Neural progenitor cell (in vitro differentiated cells): ENCODE data around the gene RIPPLY1. TPM values are rescaled to one million over a fixed set of nuclear protein-coding genes. Genes with fewer than 3 reads are reported as not detected.

Experiments
- DNase-seq: peaks from one replicate; pipeline ENCODE4 v3.0.0-alpha.2; 2016; ENCODE audit warnings: low spot score
- H2AFZ ChIP-seq: fragments of 200-600 bp; sonication (generic); replicated peaks from 2 replicates; pipeline ENCODE4 v1.6.1; 2016; ENCODE audit warnings: antibody characterized with exemption
- H3F3A ChIP-seq: fragments of 200-600 bp; sonication (generic); 2 replicates; pipeline ENCODE4 v1.6.1; 2016; ENCODE audit warnings: antibody characterized with exemption, low read depth
- H3K27ac ChIP-seq: fragments of 200-600 bp; sonication (generic); 2 replicates; pipeline ENCODE4 v1.5.1; 2016; ENCODE audit warnings: mild to moderate bottlenecking
- H3K27me3 ChIP-seq: fragments of 200-600 bp; sonication (generic); 2 replicates; pipeline ENCODE4 v1.6.1; 2016; ENCODE audit warnings: mild to moderate bottlenecking, moderate library complexity
- H3K36me3 ChIP-seq: fragments of 200-600 bp; sonication (generic); 2 replicates; pipeline ENCODE4 v1.5.1; 2016
- H3K4me1 ChIP-seq: fragments of 200-600 bp; sonication (generic); 2 replicates; pipeline ENCODE4 v1.6.1; 2016; ENCODE audit warnings: mixed run types
- H3K4me2 ChIP-seq: fragments of 200-600 bp; sonication (generic); 2 replicates; pipeline ENCODE4 v1.6.1; 2016
- H3K4me3 ChIP-seq: fragments of 200-600 bp; sonication (generic); 2 replicates; pipeline ENCODE4 v1.5.1; 2016
- H3K79me2 ChIP-seq: fragments of 200-600 bp; sonication (generic); 2 replicates; pipeline ENCODE4 v1.6.1; 2016; ENCODE audit warnings: low read depth
- H3K9ac ChIP-seq: fragments of 200-600 bp; sonication (generic); 2 replicates; pipeline ENCODE4 v1.6.1; 2016
- H3K9me3 ChIP-seq: fragments of 200-600 bp; sonication (generic); 2 replicates; pipeline ENCODE4 v1.5.1; 2016; ENCODE audit warnings: low read depth
- H4K20me1 ChIP-seq: fragments of 200-600 bp; sonication (generic); 2 replicates; pipeline ENCODE4 v1.6.1; 2016; ENCODE audit warnings: low read depth
- H3K27ac Mint-ChIP-seq: 3 replicates; pipeline ENCODE4 v1.8.0; 2021; ENCODE audit warnings: mixed read lengths
- H3K27me3 Mint-ChIP-seq: 2 replicates; pipeline ENCODE4 v1.8.0; 2022; ENCODE audit warnings: low read depth, mild to moderate bottlenecking, inconsistent platforms, moderate library complexity, mixed read lengths; ENCODE audit not compliant: insufficient read depth
- H3K36me3 Mint-ChIP-seq: 3 replicates; pipeline ENCODE4 v1.8.0; 2021; ENCODE audit warnings: mixed read lengths
- H3K4me1 Mint-ChIP-seq: 3 replicates; pipeline ENCODE4 v1.8.0; 2021; ENCODE audit warnings: mixed read lengths
- H3K4me3 Mint-ChIP-seq: 3 replicates; pipeline ENCODE4 v1.8.0; 2021; ENCODE audit warnings: mild to moderate bottlenecking, moderate library complexity, mixed read lengths
- H3K9me3 Mint-ChIP-seq: 3 replicates; pipeline ENCODE4 v1.8.0; 2020; ENCODE audit warnings: mixed read lengths
- EZH2 ChIP-seq: fragments of 200-600 bp; sonication (generic); IDR thresholded peaks from 2 replicates; pipeline ENCODE4 v1.6.1; 2017; ENCODE audit warnings: antibody characterized with exemption, mild to moderate bottlenecking, moderate library complexity
- EZH2phosphoT487 ChIP-seq: fragments of 200-600 bp; sonication (generic); IDR thresholded peaks from 2 replicates; pipeline ENCODE4 v1.6.1; 2017; ENCODE audit warnings: antibody characterized with exemption
- total RNA-seq: library from RNA; depleted of rRNA; stranded (reverse); fragments of >200 nt; gene quantifications from 2 replicates; pipeline ENCODE4 v1.2.3, GENCODE V29; 2015; ENCODE audit warnings: low replicate concordance
- TF ChIP-seq, protein P1 (sequence below): fragments of 200-600 bp; sonication (generic); IDR thresholded peaks from 2 replicates; pipeline ENCODE4 v1.5.1; 2017; ENCODE audit warnings: antibody characterized with exemption, mild to moderate bottlenecking

RIPPLY1 gene
- total RNA-seq, 1 donor from 2014 or later, result not detected

- H3K36me3 ChIP-seq, result no peaks in the 10 kb centered on the region
- Mint-ChIP-seq H3K36me3 (no peaks in the 10 kb centered on the region), H3K4me3 (no peak within 1 kb of the TSS), H3K27ac (peak within 1 kb of the TSS; percentile 2), H3K9me3 (no peaks in the 10 kb centered on the region), H3K27me3 (peaks cover 2% of the 10 kb centered on the region), H3K4me1 (peaks cover 18% of the 10 kb centered on the region)
- no peaks in the 10 kb centered on the region for H4K20me1 ChIP-seq
- DNase-seq, result peak; percentile 86
- peaks cover 17% of the 10 kb centered on the region for H3K4me1 ChIP-seq
- H3K79me2 ChIP-seq, result no peaks in the 10 kb centered on the region
- no peak within 1 kb of the TSS for H3K9ac ChIP-seq
- H3K27ac ChIP-seq, result peak within 1 kb of the TSS; percentile 46
- no peak for TF ChIP-seq EZH2
- no peak for TF ChIP-seq EZH2phosphoT487
- TF ChIP-seq, protein P1, sequence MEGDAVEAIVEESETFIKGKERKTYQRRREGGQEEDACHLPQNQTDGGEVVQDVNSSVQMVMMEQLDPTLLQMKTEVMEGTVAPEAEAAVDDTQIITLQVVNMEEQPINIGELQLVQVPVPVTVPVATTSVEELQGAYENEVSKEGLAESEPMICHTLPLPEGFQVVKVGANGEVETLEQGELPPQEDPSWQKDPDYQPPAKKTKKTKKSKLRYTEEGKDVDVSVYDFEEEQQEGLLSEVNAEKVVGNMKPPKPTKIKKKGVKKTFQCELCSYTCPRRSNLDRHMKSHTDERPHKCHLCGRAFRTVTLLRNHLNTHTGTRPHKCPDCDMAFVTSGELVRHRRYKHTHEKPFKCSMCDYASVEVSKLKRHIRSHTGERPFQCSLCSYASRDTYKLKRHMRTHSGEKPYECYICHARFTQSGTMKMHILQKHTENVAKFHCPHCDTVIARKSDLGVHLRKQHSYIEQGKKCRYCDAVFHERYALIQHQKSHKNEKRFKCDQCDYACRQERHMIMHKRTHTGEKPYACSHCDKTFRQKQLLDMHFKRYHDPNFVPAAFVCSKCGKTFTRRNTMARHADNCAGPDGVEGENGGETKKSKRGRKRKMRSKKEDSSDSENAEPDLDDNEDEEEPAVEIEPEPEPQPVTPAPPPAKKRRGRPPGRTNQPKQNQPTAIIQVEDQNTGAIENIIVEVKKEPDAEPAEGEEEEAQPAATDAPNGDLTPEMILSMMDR, result no peak
- no peak within 1 kb of the TSS for H2AFZ ChIP-seq
- H3F3A ChIP-seq, result peaks cover 6% of the 10 kb centered on the region
- peak within 1 kb of the TSS; percentile 54 for H3K4me2 ChIP-seq
- H3K4me3 ChIP-seq, result peak within 1 kb of the TSS; percentile 13
- H3K9me3 ChIP-seq, result peaks cover 4% of the 10 kb centered on the region
- H3K27me3 ChIP-seq, result no peaks in the 10 kb centered on the region
Observed at GRCh38 chrX:106919932-106920452, 16.9 kb upstream of the RIPPLY1 start, which contains the start of gene CLDN2. TSS of gene CLDN2 (plus strand) at chrX:106920402. CDS start at chrX:106928229, 7,827 bp downstream.

DNA sequence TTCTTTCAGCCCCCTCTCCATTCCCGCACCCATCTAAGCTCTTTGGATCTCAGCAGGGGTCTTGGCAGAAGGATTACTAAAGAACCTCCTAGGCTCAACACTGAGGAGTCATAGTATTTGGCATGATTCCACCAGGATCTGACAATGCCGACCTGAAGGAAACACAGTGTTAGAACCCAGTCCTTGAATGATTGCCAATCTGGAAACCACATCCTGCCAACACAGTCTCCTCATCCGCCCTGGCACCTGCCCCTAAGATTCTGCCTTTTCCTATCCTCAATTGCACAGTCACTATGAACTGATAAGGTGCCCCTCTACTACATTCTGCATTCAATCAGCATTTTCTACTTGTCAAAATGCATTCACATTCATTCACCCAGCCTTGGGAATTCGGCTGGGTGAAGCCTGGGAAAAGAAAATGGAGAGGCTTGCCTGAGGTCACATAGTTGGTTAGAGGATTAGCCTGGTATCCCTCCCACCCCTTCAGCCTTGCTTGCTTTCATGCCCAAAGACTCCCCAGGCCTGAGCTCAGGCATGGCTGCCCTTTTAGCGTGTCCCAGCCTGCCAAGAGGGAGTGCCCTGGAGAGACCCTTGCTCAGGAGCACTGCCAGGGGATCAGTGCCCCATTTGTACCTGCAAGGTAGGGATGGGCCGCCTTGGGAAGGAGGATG is 14.8 kb upstream of the RIPPLY1 start:
- H3K36me3 ChIP-seq, result no peaks in the 10 kb centered on the region
- Mint-ChIP-seq H3K9me3 (no peaks in the 10 kb centered on the region), H3K4me3 (no peak overlapping the region), H3K36me3 (no peaks in the 10 kb centered on the region), H3K4me1 (peaks cover 18% of the 10 kb centered on the region), H3K27me3 (peaks cover 2% of the 10 kb centered on the region), H3K27ac (no peak overlapping the region)
- no peaks in the 10 kb centered on the region for H3K79me2 ChIP-seq
- H3K9ac ChIP-seq, result no peak overlapping the region
- DNase-seq, result no peak
- H3K9me3 ChIP-seq, result peaks cover 4% of the 10 kb centered on the region
- no peak overlapping the region for H2AFZ ChIP-seq
- H3K4me1 ChIP-seq, result peaks cover 17% of the 10 kb centered on the region
- H3F3A ChIP-seq, result peaks cover 6% of the 10 kb centered on the region
- H3K27me3 ChIP-seq, result no peaks in the 10 kb centered on the region
- H3K4me2 ChIP-seq, result no peak overlapping the region
- no peaks in the 10 kb centered on the region for H4K20me1 ChIP-seq
- TF ChIP-seq, protein P1, result no peak
- TF ChIP-seq EZH2phosphoT487, result no peak
- no peak for TF ChIP-seq EZH2
- H3K4me3 ChIP-seq, result no peak overlapping the region
- H3K27ac ChIP-seq, result no peak overlapping the region

- no peak for DNase-seq
- Mint-ChIP-seq H3K4me1 (peaks cover 2% of the 10 kb centered on the region), H3K36me3 (no peaks in the 10 kb centered on the region)
Observed at GRCh38 chrX:106912864-106913263, 9.7 kb upstream of the RIPPLY1 start.

More at GRCh38 chrX:106912864-106913263, 9.7 kb upstream of the RIPPLY1 start:
- Mint-ChIP-seq H3K27me3 (peaks cover 3% of the 10 kb centered on the region), H3K9me3 (no peaks in the 10 kb centered on the region), H3K4me3 (no peak overlapping the region), H3K27ac (no peak overlapping the region)
- Histone ChIP-seq H3K9me3 (no peaks in the 10 kb centered on the region), H3K27me3 (no peaks in the 10 kb centered on the region), H3K4me1 (peaks cover 2% of the 10 kb centered on the region), H3K4me2 (no peak overlapping the region), H4K20me1 (no peaks in the 10 kb centered on the region), H3K4me3 (no peak overlapping the region), H3F3A (no peaks in the 10 kb centered on the region), H3K36me3 (no peaks in the 10 kb centered on the region), H3K27ac (no peak overlapping the region), H3K9ac (no peak overlapping the region), H3K79me2 (no peaks in the 10 kb centered on the region), H2AFZ (no peak overlapping the region)
- TF ChIP-seq EZH2, result no peak
- TF ChIP-seq, protein P1, result no peak
- TF ChIP-seq EZH2phosphoT487, result no peak
